Measurements from ENCODE around the gene DEPDC7.

- TF ChIP-seq NR1H2 (CRISPR knock-in tag; IDR thresholded peaks at IDR 0.05) (no peak), MAX (CRISPR knock-in tag; IDR thresholded peaks at IDR 0.05) (no peak), CTCF (IDR thresholded peaks at IDR 0.05) (no peak), AFF4 (CRISPR knock-in tag; IDR thresholded peaks at IDR 0.05; ENCODE audit: borderline replicate concordance) (no peak), NR2C2 (CRISPR knock-in tag; IDR thresholded peaks at IDR 0.05) (no peak), ATF1 (CRISPR knock-in tag; IDR thresholded peaks at IDR 0.05) (no peak), ELF4 (CRISPR knock-in tag; IDR thresholded peaks at IDR 0.05; ENCODE audit: low read depth) (no peak)
Measured at GRCh38 chr11:33021501-33021900, 5.8 kb downstream of the DEPDC7 start.

Measured in WTC11 (cell line).